NCI-H1436 treated with DMSO at 0.1 percent for 48 hours (cell line): Measurements from ENCODE around the gene DPYSL4.

ENCODE experiments used
- DNase-seq: peaks from one replicate; lab custom pipeline; 2025; lab: John Stamatoyannopoulos, UW

DPYSL4 gene

DNA sequence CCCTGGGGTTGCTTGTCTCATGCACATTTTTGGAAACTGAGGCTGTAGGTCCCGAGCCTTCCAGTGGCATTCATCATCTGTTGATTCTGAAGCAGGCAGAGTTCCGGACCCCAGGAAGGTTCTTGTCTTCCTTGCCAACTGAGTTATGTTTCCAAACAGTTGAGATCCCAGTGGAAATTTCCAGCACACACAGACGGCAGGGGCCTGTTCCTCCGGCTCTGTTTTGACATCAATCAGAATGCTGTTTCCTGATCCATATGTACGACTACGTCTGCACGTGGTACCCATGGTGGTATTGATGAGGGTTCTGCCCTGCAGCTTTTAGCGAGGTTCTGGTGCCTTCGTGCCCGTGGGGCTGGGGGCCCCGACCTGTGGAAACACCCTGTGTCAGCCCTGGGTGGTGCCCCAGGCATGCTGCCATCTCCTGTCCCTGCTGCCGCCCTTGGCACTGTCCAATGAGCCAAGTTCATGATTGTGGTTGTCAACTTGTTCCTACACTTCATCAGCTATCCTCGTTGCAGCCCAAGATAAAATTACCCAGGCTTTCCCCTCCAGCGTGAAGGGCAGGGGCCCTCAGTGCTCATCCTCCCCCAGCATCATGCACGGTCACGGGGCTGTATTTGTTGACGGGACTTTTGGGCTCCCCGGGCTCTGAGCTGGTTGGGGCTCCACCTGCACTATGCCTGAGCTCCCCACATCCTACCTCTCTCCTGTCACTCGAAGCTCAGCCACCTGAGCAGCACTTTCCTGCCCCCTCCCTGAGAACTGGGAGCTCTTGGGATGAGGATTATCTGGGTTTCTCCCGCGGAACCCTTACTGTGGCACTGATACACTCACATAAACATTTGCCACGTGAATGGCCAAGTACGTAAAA lies 7.8 kb upstream of the DPYSL4 start:
- DNase-seq: no peak

DNA sequence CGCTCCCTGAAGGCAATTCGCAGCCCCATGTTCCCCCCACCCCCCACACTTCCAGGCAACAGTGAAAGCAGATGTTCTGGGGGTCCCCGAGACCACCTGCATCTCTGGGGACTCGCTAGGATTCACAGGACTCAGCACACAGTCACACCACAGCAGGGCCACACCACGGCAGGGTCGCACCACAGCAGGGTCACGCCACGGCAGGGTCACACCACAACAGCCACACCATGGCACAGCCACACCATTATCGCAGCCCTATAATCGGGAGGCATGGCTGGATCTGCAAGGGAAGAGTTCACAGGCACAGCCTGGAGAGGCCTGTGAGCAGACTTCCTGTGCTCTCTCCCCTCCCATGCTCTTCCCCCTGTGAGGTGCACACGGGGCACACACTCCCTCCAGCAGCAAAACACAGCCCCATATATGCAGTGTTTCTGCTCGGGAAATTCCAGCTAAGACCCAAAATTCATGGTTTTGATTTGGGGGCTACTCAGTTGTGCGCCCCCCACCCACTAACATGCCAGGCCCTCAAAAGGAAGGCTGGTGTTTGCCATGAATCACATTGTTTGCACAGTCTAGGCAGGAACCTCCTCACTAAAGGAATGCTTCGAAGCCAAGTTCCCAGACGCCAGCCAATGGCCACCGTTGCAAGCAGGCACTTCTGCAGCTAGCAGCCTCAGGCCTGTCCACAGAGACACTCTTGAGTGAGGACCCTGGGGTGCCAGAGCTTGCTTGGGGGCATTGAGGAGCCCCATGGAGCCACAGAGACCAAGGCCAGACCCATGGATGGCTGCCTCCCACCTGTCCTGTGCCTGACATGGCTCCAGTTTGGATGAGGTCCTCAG lies 7.0 kb upstream of the DPYSL4 start:
- DNase-seq: no peak

GRCh38 chr10:132180736-132181135 lies 6.0 kb upstream of the DPYSL4 start:
- no peak for DNase-seq

DNA sequence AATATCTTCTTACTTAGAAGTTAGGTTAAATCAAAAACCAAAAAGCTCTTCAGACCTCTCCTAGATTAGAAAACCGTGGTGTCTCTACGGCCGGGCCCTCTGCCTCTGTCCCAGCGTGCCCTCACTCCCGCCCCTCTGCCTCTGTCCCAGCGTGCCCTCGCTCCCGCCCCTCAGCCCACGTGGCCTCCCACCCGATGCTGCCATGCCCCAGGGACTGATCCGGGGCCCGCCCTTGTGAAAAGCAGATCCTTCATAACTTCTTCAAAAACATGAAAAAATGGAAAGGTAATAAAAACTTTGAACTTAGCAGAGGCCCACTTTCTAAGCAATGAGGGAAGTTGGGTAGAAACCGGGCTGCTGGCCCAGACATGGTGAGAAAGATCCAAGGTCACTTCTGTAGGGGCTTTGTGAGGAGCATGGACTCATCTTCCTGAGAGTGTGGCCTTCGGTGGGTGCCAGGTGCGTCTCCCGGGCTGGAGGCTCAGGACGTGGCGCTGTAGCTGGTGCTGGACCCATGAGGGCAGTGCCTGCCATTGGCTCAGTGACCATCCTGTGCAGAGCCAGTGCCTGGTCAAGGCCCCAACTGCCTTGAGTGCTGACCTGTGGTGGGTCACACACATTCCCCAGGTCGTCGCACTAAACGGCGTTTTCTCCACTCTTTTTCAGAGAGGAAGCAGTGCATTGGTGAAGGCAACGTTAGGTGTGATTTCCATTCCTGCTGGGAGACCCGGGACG lies 4.9 kb upstream of the DPYSL4 start:
- no peak for DNase-seq

- no peak for DNase-seq
Measured at GRCh38 chr10:132182591-132182990, 4.2 kb upstream of the DPYSL4 start.

DNA sequence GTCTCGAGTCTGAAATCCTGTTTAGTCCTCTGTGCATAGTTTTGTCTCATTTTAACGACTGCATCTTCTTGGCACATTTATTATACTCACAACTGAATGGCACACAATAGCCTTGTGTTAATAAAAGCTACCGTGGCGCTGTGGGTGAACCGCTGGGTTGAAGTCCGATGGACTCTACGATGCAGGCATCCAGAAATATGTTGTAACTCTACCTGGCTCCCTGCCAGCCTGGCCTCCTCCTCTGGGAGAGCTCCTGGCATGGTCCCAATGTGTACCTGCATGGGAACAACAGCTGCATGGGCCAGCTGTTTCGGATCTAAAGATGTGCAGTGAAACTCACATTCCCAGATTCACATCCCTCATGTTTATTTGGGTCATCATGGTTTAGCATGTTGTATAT lies 3.7 kb upstream of the DPYSL4 start:
- no peak for DNase-seq

- no peak for DNase-seq
Measured at GRCh38 chr10:132184816-132185593, 1.7 kb upstream of the DPYSL4 start.

DNA sequence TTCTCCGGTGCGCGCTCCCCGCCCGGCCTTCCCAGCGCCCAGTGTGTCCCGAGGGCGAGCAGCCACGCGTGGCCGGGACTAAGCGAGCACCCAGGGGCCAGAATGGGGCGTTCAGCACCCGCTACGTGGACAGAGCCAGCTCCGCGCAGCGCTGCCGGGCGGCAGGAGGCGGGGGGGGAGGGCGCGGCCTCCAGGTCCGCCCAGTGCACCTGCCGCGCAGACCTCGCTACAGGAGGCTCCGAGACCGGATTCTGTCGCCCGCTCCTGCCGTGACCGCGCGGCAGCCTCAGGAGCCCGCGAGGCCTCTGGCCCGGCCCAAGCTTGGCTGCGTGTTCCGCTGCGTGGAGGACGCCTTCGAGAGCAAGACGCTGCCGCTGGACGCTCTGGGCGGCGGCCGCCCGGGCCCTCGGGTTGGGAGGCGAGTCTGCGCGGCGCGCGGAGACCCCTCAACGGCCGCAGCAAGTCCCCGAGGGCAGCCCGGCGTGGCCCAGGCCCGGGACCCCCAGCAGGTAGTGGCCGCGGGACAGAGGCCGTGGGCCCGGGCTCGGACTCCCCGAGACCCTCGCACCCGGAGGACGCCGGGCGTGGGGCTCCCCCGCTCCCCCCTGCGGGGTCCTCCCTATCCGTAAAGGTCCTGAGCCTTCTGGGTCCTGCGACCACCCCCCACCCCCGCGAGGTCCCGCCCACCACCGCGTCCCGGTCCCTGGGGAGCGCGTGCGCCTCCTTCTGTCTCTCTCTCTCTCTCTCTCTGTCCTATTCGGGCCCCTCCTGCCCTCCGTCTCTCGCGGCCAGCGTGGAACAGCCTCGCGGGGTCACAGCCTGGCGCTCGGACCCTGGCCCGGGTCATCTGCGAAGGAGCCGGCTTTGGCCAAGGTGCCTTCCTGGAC lies 904 bp upstream of the DPYSL4 start:
- no peak for DNase-seq

- no peak for DNase-seq
Measured at GRCh38 chr10:132187430-132188138, 836 bp downstream of the DPYSL4 start.

GRCh38 chr10:132188331-132188730 lies 1.6 kb downstream of the DPYSL4 start:
- no peak for DNase-seq

DNA sequence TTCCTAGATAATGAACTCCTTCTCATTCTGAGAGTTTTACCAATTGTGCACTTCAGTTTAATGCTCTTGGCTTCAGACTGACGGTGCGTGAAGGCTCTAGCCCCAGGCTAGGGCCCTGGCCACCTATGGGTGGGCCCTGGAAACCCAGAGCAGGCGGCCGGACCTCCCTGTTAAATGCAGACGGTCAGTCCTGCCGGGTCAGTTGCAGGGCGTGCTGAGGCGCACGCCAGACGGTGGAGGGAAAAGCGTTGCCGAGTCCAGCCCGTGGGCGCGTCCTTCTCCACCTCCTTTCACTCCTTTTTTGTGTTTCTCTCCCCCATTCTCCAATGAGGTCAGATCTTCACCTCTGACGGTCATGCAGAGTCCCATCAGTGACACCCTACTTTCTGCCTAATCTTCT lies 2.3 kb downstream of the DPYSL4 start:
- no peak for DNase-seq

GRCh38 chr10:132189810-132190422 lies 3.2 kb downstream of the DPYSL4 start:
- no peak for DNase-seq

GRCh38 chr10:132192076-132192975 lies 5.6 kb downstream of the DPYSL4 start:
- peak; percentile 13 for DNase-seq

GRCh38 chr10:132192991-132193665 lies 6.4 kb downstream of the DPYSL4 start:
- DNase-seq: no peak

DNA sequence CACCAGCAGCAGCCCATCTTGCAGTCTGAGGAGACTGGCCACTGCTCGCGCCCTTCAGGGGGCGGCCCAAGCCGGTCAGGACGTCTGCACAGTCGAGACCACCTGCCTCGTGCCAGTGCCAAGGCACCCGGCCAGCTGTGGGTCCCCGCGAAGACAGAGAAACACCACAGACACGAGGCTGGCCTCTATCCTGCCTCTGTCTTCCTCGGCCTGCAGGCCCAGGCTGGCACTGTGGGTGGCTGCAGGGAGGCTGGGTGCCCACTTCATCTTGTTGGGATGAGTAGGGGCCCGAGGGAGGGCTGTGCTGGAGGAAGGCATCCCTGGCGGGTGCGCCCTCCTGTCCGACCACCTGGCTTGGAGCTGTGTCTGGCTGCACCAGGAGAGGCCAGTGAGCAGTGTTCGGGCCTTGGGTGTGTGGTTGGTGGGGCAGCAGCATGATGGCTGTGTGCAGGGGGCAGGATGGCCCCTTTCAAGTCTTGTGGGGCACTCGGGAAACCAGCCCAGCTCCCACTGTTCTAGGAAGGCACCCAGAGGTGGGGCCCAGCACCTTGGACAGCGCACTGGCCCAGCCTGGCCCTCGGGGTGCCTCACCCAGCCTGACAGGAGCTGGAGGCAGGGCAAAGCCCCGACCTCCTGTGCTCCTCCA lies 7.3 kb downstream of the DPYSL4 start:
- DNase-seq: no peak

GRCh38 chr10:132194726-132195125 lies 8.0 kb downstream of the DPYSL4 start:
- no peak for DNase-seq

GRCh38 chr10:132195366-132196075 lies 8.8 kb downstream of the DPYSL4 start:
- DNase-seq: no peak
